GM23338 (cell line): ENCODE data around the gene IGF2BP1. TPM values are rescaled to one million over a fixed set of nuclear protein-coding genes. Genes with fewer than 3 reads are reported as not detected.

Source experiments
- ATAC-seq: fragments of 200-7000 bp; cut with Tn5 transposase; 3 replicates; pipeline ENCODE4 v1.9.1; 2020
- DNase-seq: peaks from one replicate; pipeline ENCODE4 v3.0.0-alpha.2; 2015; ENCODE audit warnings: low spot score
- H2AFZ ChIP-seq: fragments of 200-600 bp; sonication (generic); 2 replicates; pipeline ENCODE4 v1.8.0; 2016; ENCODE audit warnings: antibody characterized with exemption, mild to moderate bottlenecking, moderate library complexity
- H3F3A ChIP-seq: fragments of 200-600 bp; sonication (generic); replicated peaks from 2 replicates; pipeline ENCODE4 v1.8.0; 2017; ENCODE audit warnings: antibody characterized with exemption, mixed run types, low read depth
- H3K27ac ChIP-seq: fragments of 200-600 bp; sonication (generic); 2 replicates; pipeline ENCODE4 v1.6.1; 2016; ENCODE audit warnings: low read depth
- H3K27me3 ChIP-seq: fragments of 200-600 bp; sonication (generic); 2 replicates; pipeline ENCODE4 v1.8.0; 2016; ENCODE audit warnings: mild to moderate bottlenecking, mixed run types, moderate library complexity; ENCODE audit not compliant: insufficient read depth
- H3K36me3 ChIP-seq: fragments of 200-600 bp; sonication (generic); 2 replicates; pipeline ENCODE4 v1.8.0; 2016; ENCODE audit warnings: mild to moderate bottlenecking; ENCODE audit not compliant: insufficient read depth
- H3K4me1 ChIP-seq: fragments of 200-600 bp; sonication (generic); 2 replicates; pipeline ENCODE4 v1.8.0; 2016; ENCODE audit warnings: mild to moderate bottlenecking, moderate library complexity; ENCODE audit not compliant: insufficient read depth
- H3K4me2 ChIP-seq: fragments of 200-600 bp; sonication (generic); 2 replicates; pipeline ENCODE4 v1.7.1; 2017; ENCODE audit warnings: mixed run types
- H3K4me3 ChIP-seq: fragments of 200-600 bp; sonication (generic); 2 replicates; pipeline ENCODE4 v1.6.1; 2016; ENCODE audit warnings: mixed run types
- H3K79me2 ChIP-seq: fragments of 200-600 bp; sonication (generic); replicated peaks from 2 replicates; pipeline ENCODE4 v1.8.0; 2017; ENCODE audit warnings: mild to moderate bottlenecking; ENCODE audit not compliant: insufficient read depth
- H3K9me2 ChIP-seq: fragments of 200-600 bp; sonication (generic); 2 replicates; pipeline ENCODE4 v1.8.0; 2017; ENCODE audit not compliant: insufficient read depth
- H4K20me1 ChIP-seq: fragments of 200-600 bp; sonication (generic); replicated peaks from 2 replicates; pipeline ENCODE4 v1.8.0; 2017; ENCODE audit warnings: mild to moderate bottlenecking; ENCODE audit not compliant: insufficient read depth
- H3K27ac Mint-ChIP-seq: 2 replicates; pipeline ENCODE4 v1.8.0; 2020; ENCODE audit warnings: inconsistent platforms, mild to moderate bottlenecking, moderate library complexity, mixed read lengths
- H3K27me3 Mint-ChIP-seq: 3 replicates; pipeline ENCODE4 v1.8.0; 2022; ENCODE audit warnings: low read depth, mild to moderate bottlenecking, moderate library complexity, mixed read lengths, inconsistent platforms; ENCODE audit not compliant: insufficient read depth, poor library complexity
- H3K36me3 Mint-ChIP-seq: 3 replicates; pipeline ENCODE4 v1.8.0; 2021; ENCODE audit warnings: low read depth, mild to moderate bottlenecking, inconsistent platforms, moderate library complexity, mixed read lengths
- H3K4me1 Mint-ChIP-seq: 3 replicates; pipeline ENCODE4 v1.8.0; 2020; ENCODE audit warnings: mild to moderate bottlenecking, inconsistent platforms, mixed read lengths
- H3K4me3 Mint-ChIP-seq: 3 replicates; pipeline ENCODE4 v1.8.0; 2021; ENCODE audit warnings: moderate library complexity, mild to moderate bottlenecking, inconsistent platforms, mixed read lengths
- H3K9me3 Mint-ChIP-seq: 3 replicates; pipeline ENCODE4 v1.8.0; 2020; ENCODE audit warnings: moderate library complexity, mild to moderate bottlenecking, inconsistent platforms, mixed read lengths
- CREB1 ChIP-seq: fragments of 250-450 bp; sonication (Bioruptor Pico); IDR thresholded peaks from 2 replicates; pipeline ENCODE4 v1.5.0; 2020; ENCODE audit warnings: low read depth, mild to moderate bottlenecking, moderate library complexity
- CTCF ChIP-seq, 2 experiments: fragments of 200-600 bp in 1 of 2; sonication (generic) in 1 of 2; conservative IDR thresholded peaks; 2 replicates each; pipeline versions ENCODE4 v1.5.1 to v1.6.1; 2016 to 2017; ENCODE audit warnings: antibody characterized with exemption in 2 of 2, low read depth in 2 of 2, mild to moderate bottlenecking in 2 of 2, moderate library complexity in 1 of 2
- EZH2 ChIP-seq: fragments of 200-600 bp; sonication (generic); IDR thresholded peaks from one replicate; pipeline ENCODE4 v1.8.0; 2017; ENCODE audit warnings: antibody characterized with exemption, mild to moderate bottlenecking, low read depth; ENCODE audit not compliant: unreplicated experiment
- EZH2phosphoT487 ChIP-seq: fragments of 200-600 bp; sonication (generic); IDR thresholded peaks from one replicate; pipeline ENCODE4 v1.8.1; 2018; ENCODE audit warnings: antibody characterized with exemption; ENCODE audit not compliant: unreplicated experiment
- JUNB ChIP-seq: IDR thresholded peaks from one replicate; pipeline ENCODE4 v1.6.1; 2016; ENCODE audit warnings: antibody characterized with exemption; ENCODE audit not compliant: unreplicated experiment
- POLR2AphosphoS5 ChIP-seq: IDR thresholded peaks from 2 replicates; pipeline ENCODE4 v1.6.1; 2016; ENCODE audit warnings: antibody characterized with exemption, low read depth
- REST ChIP-seq: IDR thresholded peaks from one replicate; pipeline ENCODE4 v1.6.1; 2018; ENCODE audit warnings: antibody characterized with exemption; ENCODE audit not compliant: unreplicated experiment
- ZNF331 ChIP-seq: fragments of 250-450 bp; sonication (Bioruptor Pico); IDR thresholded peaks from 2 replicates; pipeline ENCODE4 v1.5.0; 2020; ENCODE audit warnings: low read depth, mild to moderate bottlenecking, moderate library complexity
- ZNF462 ChIP-seq: fragments of 250-450 bp; sonication (Bioruptor Pico); IDR thresholded peaks from 2 replicates; pipeline ENCODE4 v1.5.0; 2020; ENCODE audit warnings: mild to moderate bottlenecking, moderate library complexity
- polyA plus RNA-seq: library from polyadenylated mRNA; unstranded; fragments of >200 nt; fragmentation: Nextera tagmentation; extraction: Ambion mirVana; gene quantifications from 2 replicates; pipeline ENCODE4 v1.2.1, GENCODE V29; 2016
- total RNA-seq: library from RNA; depleted of rRNA; stranded (reverse); fragments of >200 nt; shearing (Covaris generic); gene quantifications from 2 replicates; pipeline ENCODE4 v1.2.3, GENCODE V29; 2014

Gene IGF2BP1
- total and polyA plus RNA-seq, 2 experiments from 2014 or later: 68.6 to 249 TPM

- Histone ChIP-seq H2AFZ (peak overlapping the region; percentile 52), H3K4me3 (no peak overlapping the region), H3K4me1 (peaks cover 30% of the 10 kb centered on the region; the same call in 1 of the 2 replicates), H3K27me3 (no peaks in the 10 kb centered on the region), H3K36me3 (no peaks in the 10 kb centered on the region), H3K9me2 (no peaks in the 10 kb centered on the region), H3K4me2 (peak overlapping the region; percentile 55; the same call in 1 of the 2 replicates), H3F3A (peaks cover 5% of the 10 kb centered on the region; the same call in 1 of the 2 replicates), H3K27ac (no peak overlapping the region), H3K79me2 (no peaks in the 10 kb centered on the region), H4K20me1 (no peaks in the 10 kb centered on the region)
- TF ChIP-seq ZNF462 (CRISPR knock-in tag) (no peak), CREB1 (CRISPR knock-in tag) (no peak), EZH2 (no peak), ZNF331 (CRISPR knock-in tag) (no peak), REST (no peak), JUNB (no peak), CTCF (conservative IDR thresholded peaks at IDR 0.05; ENCODE audit: low read depth in 2 of 2) (no peak), EZH2phosphoT487 (no peak), POLR2AphosphoS5 (no peak)
- ATAC-seq (peak; percentile 43), DNase-seq (no peak)
- Mint-ChIP-seq H3K9me3 (no peaks in the 10 kb centered on the region), H3K4me1 (peaks cover 32% of the 10 kb centered on the region), H3K36me3 (no peaks in the 10 kb centered on the region), H3K27me3 (peaks cover 38% of the 10 kb centered on the region), H3K27ac (no peak overlapping the region), H3K4me3 (peak overlapping the region; percentile 32; the same call in 1 of the 3 replicates)
These were observed 26.1 kb upstream of the IGF2BP1 start for GRCh38 chr17:48970865-48971687.
